Measurements from ENCODE around the gene MTM1.

Gene MTM1

GRCh38 chrX:150568320-150569154 is at the start of gene MTM1:
Gene MTM1, plus strand, starts transcription at chrX:150568621. Its CDS starts 23,994 bp downstream, at chrX:150592615.
- DNase-seq (ENCODE audit: low spot score) = peak; percentile 90

- DNase-seq (ENCODE audit: low spot score) = no peak
These were observed 45.9 kb upstream of the MTM1 start for GRCh38 chrX:150522494-150522893.

GRCh38 chrX:150525061-150525919 is 43.1 kb upstream of the MTM1 start:
- DNase-seq (ENCODE audit: low spot score) = no peak

- no peak for DNase-seq (ENCODE audit: low spot score)
These were observed 41.7 kb upstream of the MTM1 start for GRCh38 chrX:150526692-150527091.

- no peak for DNase-seq (ENCODE audit: low spot score)
These were observed 41.3 kb upstream of the MTM1 start for GRCh38 chrX:150527108-150527507.

GRCh38 chrX:150529587-150529986 is 38.8 kb upstream of the MTM1 start:
- DNase-seq (ENCODE audit: low spot score) = no peak

GRCh38 chrX:150530821-150531220 is 37.6 kb upstream of the MTM1 start:
- no peak for DNase-seq (ENCODE audit: low spot score)

- DNase-seq (ENCODE audit: low spot score) = no peak
These were observed 37.0 kb upstream of the MTM1 start for GRCh38 chrX:150531467-150531866.

- no peak for DNase-seq (ENCODE audit: low spot score)
These were observed 34.6 kb upstream of the MTM1 start for GRCh38 chrX:150533863-150534262.

GRCh38 chrX:150536455-150537116 is 31.8 kb upstream of the MTM1 start:
- DNase-seq (ENCODE audit: low spot score) = no peak

- no peak for DNase-seq (ENCODE audit: low spot score)
These were observed 30.6 kb upstream of the MTM1 start for GRCh38 chrX:150537851-150538250.

- DNase-seq (ENCODE audit: low spot score) = no peak
These were observed 27.5 kb upstream of the MTM1 start for GRCh38 chrX:150540965-150541364.

GRCh38 chrX:150542846-150543229 is 25.6 kb upstream of the MTM1 start:
- no peak for DNase-seq (ENCODE audit: low spot score)

GRCh38 chrX:150543230-150544155 is 24.9 kb upstream of the MTM1 start:
- DNase-seq (ENCODE audit: low spot score) = no peak

GRCh38 chrX:150544222-150544787 is 24.1 kb upstream of the MTM1 start:
- DNase-seq (ENCODE audit: low spot score) = no peak

GRCh38 chrX:150544835-150545770 is 23.3 kb upstream of the MTM1 start:
- no peak for DNase-seq (ENCODE audit: low spot score)

- DNase-seq (ENCODE audit: low spot score) = no peak
These were observed 21.7 kb upstream of the MTM1 start for GRCh38 chrX:150546711-150547153.

- DNase-seq (ENCODE audit: low spot score) = no peak
These were observed 20.9 kb upstream of the MTM1 start for GRCh38 chrX:150547375-150548115.

GRCh38 chrX:150548251-150548650 is 20.2 kb upstream of the MTM1 start:
- DNase-seq (ENCODE audit: low spot score) = no peak
